ENCODE data around the gene NUP188. TPM values are rescaled to one million over a fixed set of nuclear protein-coding genes. Genes with fewer than 3 reads are reported as not detected.
A peak's percentile ranks its signal among the peaks of the same experiment; 100 is the strongest.

The NUP188 gene, protein sequence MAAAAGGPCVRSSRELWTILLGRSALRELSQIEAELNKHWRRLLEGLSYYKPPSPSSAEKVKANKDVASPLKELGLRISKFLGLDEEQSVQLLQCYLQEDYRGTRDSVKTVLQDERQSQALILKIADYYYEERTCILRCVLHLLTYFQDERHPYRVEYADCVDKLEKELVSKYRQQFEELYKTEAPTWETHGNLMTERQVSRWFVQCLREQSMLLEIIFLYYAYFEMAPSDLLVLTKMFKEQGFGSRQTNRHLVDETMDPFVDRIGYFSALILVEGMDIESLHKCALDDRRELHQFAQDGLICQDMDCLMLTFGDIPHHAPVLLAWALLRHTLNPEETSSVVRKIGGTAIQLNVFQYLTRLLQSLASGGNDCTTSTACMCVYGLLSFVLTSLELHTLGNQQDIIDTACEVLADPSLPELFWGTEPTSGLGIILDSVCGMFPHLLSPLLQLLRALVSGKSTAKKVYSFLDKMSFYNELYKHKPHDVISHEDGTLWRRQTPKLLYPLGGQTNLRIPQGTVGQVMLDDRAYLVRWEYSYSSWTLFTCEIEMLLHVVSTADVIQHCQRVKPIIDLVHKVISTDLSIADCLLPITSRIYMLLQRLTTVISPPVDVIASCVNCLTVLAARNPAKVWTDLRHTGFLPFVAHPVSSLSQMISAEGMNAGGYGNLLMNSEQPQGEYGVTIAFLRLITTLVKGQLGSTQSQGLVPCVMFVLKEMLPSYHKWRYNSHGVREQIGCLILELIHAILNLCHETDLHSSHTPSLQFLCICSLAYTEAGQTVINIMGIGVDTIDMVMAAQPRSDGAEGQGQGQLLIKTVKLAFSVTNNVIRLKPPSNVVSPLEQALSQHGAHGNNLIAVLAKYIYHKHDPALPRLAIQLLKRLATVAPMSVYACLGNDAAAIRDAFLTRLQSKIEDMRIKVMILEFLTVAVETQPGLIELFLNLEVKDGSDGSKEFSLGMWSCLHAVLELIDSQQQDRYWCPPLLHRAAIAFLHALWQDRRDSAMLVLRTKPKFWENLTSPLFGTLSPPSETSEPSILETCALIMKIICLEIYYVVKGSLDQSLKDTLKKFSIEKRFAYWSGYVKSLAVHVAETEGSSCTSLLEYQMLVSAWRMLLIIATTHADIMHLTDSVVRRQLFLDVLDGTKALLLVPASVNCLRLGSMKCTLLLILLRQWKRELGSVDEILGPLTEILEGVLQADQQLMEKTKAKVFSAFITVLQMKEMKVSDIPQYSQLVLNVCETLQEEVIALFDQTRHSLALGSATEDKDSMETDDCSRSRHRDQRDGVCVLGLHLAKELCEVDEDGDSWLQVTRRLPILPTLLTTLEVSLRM (N-terminal part only)
- total RNA-seq (2022) (47.3 and 54.9 TPM in 2 replicates), Bru-seq, nascent RNA (percentile 58 among the genes with signal in this experiment), BruChase-seq, experiment 1, labeled RNA remaining after a 6-hour chase (percentile 78 among the genes with signal in this experiment), BruChase-seq, experiment 2, labeled RNA remaining after a 2-hour chase (percentile 65 among the genes with signal in this experiment)
- long read RNA-seq, full-length matches to known transcripts = 67 of 157 reads
- long read RNA-seq, partial matches to known transcripts = 20 of 157 reads
- long read RNA-seq, other reads (novel, unspliced or antisense) = 70 of 157 reads

DNA sequence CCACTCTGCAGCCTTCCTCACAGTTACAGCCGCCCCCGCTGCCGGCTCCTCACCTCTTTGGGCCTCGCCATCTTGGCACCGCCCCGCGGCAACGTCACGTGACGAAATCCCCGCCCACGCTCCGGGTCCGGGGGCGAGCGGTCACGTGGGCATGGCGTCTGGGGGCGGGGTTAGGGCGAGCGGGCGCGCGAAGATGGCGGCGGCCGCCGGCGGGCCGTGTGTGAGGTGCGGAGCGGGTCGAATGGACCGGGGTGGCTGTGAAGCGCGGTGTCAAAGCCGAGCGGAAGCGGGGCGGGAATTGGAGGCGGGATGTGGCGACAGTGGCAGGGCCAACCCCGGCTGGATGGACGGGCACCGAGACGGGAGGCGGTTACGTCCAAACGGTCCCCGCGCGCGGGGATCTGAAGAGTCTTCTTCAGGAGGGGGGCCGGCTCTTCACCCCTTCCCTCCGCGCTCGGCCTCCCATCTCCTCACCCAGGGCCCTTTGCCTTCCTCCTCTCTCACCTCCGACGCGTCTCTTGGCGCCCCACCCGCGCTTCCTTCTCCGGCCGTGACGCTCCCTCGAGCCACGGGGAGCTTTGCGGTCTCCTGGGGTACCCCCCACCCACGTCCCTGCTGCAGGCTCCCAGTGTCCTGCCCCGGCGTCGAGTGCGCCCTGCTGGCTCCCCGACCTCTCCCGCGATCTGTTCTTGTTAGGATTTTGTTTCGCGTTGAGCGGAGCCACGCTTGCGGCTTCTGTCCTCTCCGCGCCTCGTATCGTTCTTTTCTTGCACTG lies at the start of gene NUP188, which contains the start of gene DOLK:
Gene NUP188 (plus strand): TSS at position 173 of the 775 bp plus-strand sequence. CDS start 21 bp downstream, at position 194.
Gene DOLK (minus strand): TSS at position 77 of the 775 bp plus-strand sequence. CDS start 300 bp downstream, outside the sequence.
- POLR2A ChIA-PET = interaction anchor here (0.6 to 1.9 kb wide), 19 partner anchors 9 to 577 kb away, joined by 3 to 8 read pairs (median 4); partner anchors contain the start of genes DOLPP1, ENDOG, KYAT1 and LRRC8A
- no peaks in the 10 kb centered on the region for H3K9me3 Mint-ChIP-seq (ENCODE audit: unreplicated experiment)
- TF ChIP-seq, protein P1, sequence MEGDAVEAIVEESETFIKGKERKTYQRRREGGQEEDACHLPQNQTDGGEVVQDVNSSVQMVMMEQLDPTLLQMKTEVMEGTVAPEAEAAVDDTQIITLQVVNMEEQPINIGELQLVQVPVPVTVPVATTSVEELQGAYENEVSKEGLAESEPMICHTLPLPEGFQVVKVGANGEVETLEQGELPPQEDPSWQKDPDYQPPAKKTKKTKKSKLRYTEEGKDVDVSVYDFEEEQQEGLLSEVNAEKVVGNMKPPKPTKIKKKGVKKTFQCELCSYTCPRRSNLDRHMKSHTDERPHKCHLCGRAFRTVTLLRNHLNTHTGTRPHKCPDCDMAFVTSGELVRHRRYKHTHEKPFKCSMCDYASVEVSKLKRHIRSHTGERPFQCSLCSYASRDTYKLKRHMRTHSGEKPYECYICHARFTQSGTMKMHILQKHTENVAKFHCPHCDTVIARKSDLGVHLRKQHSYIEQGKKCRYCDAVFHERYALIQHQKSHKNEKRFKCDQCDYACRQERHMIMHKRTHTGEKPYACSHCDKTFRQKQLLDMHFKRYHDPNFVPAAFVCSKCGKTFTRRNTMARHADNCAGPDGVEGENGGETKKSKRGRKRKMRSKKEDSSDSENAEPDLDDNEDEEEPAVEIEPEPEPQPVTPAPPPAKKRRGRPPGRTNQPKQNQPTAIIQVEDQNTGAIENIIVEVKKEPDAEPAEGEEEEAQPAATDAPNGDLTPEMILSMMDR (IDR thresholded peaks at IDR 0.05; ENCODE audit: unreplicated experiment) = no peak
- peaks cover 17% of the 10 kb centered on the region for H3K4me1 Mint-ChIP-seq (ENCODE audit: insufficient read depth, unreplicated experiment)
- no TSS peak for BruUV-seq (replicated peaks)
- peak; percentile 94 for DNase-seq (ENCODE audit: unreplicated experiment)
- intact Hi-C loops (cut with micrococcal nuclease) = loop anchor here (1.0 kb wide), 1 partner anchor 41 kb away; no protein-coding TSS in a partner anchor
- H3K27me3 Mint-ChIP-seq (ENCODE audit: insufficient read depth, unreplicated experiment) = no peaks in the 10 kb centered on the region
- CTCF ChIA-PET = interaction anchor here (0.6 to 1.2 kb wide), 3 partner anchors 41 to 244 kb away, joined by 3 to 7 read pairs (median 5); partner anchors contain the start of gene SH3GLB2
- peaks cover 47% of the 10 kb centered on the region for H3K36me3 Mint-ChIP-seq (ENCODE audit: insufficient read depth, unreplicated experiment)
- H3K4me3 Mint-ChIP-seq (ENCODE audit: unreplicated experiment) = peak within 1 kb of the TSS; percentile 83
- peak within 1 kb of the TSS; percentile 90 for H3K27ac Mint-ChIP-seq (ENCODE audit: low read depth, unreplicated experiment)

DNA sequence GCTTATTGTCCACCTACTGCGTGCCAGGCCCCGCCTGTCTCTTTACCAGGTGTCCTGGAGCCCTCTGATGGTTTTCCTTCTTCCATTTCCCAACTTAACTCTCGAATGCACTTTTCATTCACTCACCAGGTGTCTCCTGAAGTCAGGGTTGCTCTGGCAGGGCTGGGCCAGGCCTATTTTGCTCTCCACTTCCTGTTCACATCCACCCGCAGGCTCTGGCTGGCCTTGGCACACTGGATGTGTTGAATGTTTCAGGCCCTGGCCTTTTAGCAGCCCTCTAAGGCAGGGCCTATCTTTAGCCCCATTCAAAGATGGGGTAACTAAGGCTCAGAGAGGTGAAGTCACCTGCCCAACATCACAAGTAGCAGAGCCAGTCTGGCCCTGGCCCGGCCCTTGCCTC lies 49.1 kb upstream of the NUP188 start:
- CTCF ChIA-PET = interaction anchor here (0.6 to 1.3 kb wide), 3 partner anchors 46 to 120 kb away, joined by 3 to 4 read pairs (median 3); no protein-coding TSS in a partner anchor
- Mint-ChIP-seq H3K27ac (ENCODE audit: low read depth, unreplicated experiment) (peak overlapping the region; percentile 69), H3K36me3 (ENCODE audit: insufficient read depth, unreplicated experiment) (peaks cover 27% of the 10 kb centered on the region), H3K4me1 (ENCODE audit: insufficient read depth, unreplicated experiment) (peaks cover 28% of the 10 kb centered on the region), H3K27me3 (ENCODE audit: insufficient read depth, unreplicated experiment) (no peaks in the 10 kb centered on the region), H3K9me3 (ENCODE audit: unreplicated experiment) (no peaks in the 10 kb centered on the region), H3K4me3 (ENCODE audit: unreplicated experiment) (no peak overlapping the region)
- intact Hi-C loops (cut with micrococcal nuclease) = no loop called here
- no TSS peak for BruUV-seq (replicated peaks)
- TF ChIP-seq, protein P1 (IDR thresholded peaks at IDR 0.05; ENCODE audit: unreplicated experiment) = no peak
- DNase-seq (ENCODE audit: unreplicated experiment) = no peak
- POLR2A ChIA-PET = interaction anchor here (0.9 kb wide), 1 partner anchor 50 kb away, joined by 3 read pairs; the partner anchor contains the start of genes DOLK and NUP188

DNA sequence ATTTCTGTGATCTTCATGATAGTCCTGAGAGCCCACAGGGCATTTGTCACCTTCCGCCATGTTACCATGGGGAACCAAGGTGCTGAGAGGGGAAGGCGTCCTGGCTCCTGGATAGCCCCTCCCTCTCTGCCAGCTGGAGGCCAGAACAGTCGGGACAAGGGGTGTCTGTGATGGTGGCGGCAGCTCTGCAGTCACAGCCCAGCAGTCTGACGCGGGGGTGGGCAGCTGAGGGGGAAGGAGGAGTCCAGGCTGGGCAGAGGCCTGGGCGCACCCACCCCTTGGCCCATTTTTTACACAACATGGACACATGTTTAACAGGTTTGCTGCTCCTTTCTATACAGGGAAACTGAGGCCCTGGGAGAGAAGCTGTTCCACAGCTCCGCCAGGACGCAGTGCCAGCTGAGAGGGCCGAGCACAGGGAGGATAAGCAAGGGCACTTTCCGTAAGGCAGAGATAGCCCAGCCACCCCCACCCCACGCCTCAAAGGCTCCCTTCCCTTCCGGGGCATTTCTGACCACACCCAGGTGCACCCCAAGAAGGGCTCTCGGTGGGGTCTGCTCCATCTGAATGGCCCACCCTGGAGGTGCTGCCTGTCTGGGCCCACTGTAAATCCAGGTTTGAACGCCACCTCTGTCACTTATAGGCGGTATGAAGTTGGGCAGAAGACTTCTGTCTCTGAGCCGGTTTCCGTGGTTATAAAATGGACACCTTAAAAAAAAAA lies 48.5 kb upstream of the NUP188 start:
- Mint-ChIP-seq H3K27ac (ENCODE audit: low read depth, unreplicated experiment) (peak overlapping the region; percentile 69), H3K9me3 (ENCODE audit: unreplicated experiment) (no peaks in the 10 kb centered on the region), H3K4me1 (ENCODE audit: insufficient read depth, unreplicated experiment) (peaks cover 33% of the 10 kb centered on the region), H3K4me3 (ENCODE audit: unreplicated experiment) (no peak overlapping the region), H3K36me3 (ENCODE audit: insufficient read depth, unreplicated experiment) (peaks cover 29% of the 10 kb centered on the region), H3K27me3 (ENCODE audit: insufficient read depth, unreplicated experiment) (no peaks in the 10 kb centered on the region)
- intact Hi-C loops (cut with micrococcal nuclease) = no loop called here
- DNase-seq (ENCODE audit: unreplicated experiment) = no peak
- TF ChIP-seq, protein P1 (IDR thresholded peaks at IDR 0.05; ENCODE audit: unreplicated experiment) = no peak
- ChIA-PET POLR2A (interaction anchor here (4.8 kb wide), 1 partner anchor 17 kb away, joined by 26 read pairs; the partner anchor contains the start of genes KYAT1 and LRRC8A), CTCF (interaction anchor here (0.6 to 1.3 kb wide), 5 partner anchors 25 to 119 kb away, joined by 3 to 4 read pairs (median 3); no protein-coding TSS in a partner anchor)
- no TSS peak for BruUV-seq (replicated peaks)

Data from MCF 10A (cell line).